Hematopoietic multipotent progenitor cell (in vitro differentiated cells): ENCODE results near the gene HPSE2. TPM values are rescaled to one million over a fixed set of nuclear protein-coding genes. Genes with fewer than 3 reads are reported as not detected.

ENCODE experiments used
- small RNA-seq: library from RNA; depleted of rRNA; stranded (forward); fragments of <200 nt; gene quantifications from one replicate; pipeline ENCODE3, GENCODE V24; 2012
- total RNA-seq: library from RNA; depleted of rRNA; stranded (reverse); fragments of >200 nt; gene quantifications from one replicate; pipeline ENCODE4 v1.2.3, GENCODE V29; 2012

Gene HPSE2
- total RNA-seq, 1 donor = not detected

Small RNA genes lying within 50 kb of the gene (small RNA-seq; reads per million reads assigned to genes)
- gene MIR4685 (not detected), gene MIR6507 (not detected)

Other genes starting within 250 kb of the HPSE2 start
- gene CNNM1, start 93.5 kb upstream of the HPSE2 start, total RNA-seq = 1.9 TPM
- gene GOT1, start 194.8 kb upstream of the HPSE2 start, total RNA-seq = 14.0 TPM